HepG2 (cell line): ENCODE data around the gene ELL. TPM values are rescaled to one million over a fixed set of nuclear protein-coding genes. Genes with fewer than 3 reads are reported as not detected.

Experiments
- CHCHD3 ChIP-seq: sonication (generic); formaldehyde crosslinking; IDR thresholded peaks from 2 replicates; pipeline ENCODE4 v1.8.0; 2022; ENCODE audit warnings: mild to moderate bottlenecking, missing genetic modification reagents, moderate library complexity
- DMTF1 ChIP-seq: sonication (generic); formaldehyde crosslinking; IDR thresholded peaks from 2 replicates; pipeline ENCODE4 v1.4.0; 2020; ENCODE audit warnings: mild to moderate bottlenecking, missing genetic modification reagents
- KDM3A ChIP-seq: IDR thresholded peaks from 2 replicates; pipeline ENCODE4 v1.6.1; 2018; ENCODE audit warnings: low read depth, missing compliant biosample characterization
- LRRFIP1 ChIP-seq: sonication (generic); formaldehyde crosslinking; conservative IDR thresholded peaks from 2 replicates; pipeline ENCODE4 v1.4.0; 2020; ENCODE audit warnings: missing genetic modification reagents
- MAFF ChIP-seq: IDR thresholded peaks from 2 replicates; pipeline ENCODE4 v1.6.1; 2011; ENCODE audit warnings: low read depth, low read length, improper control_type of control experiment
- MAZ ChIP-seq, 2 experiments: sonication (generic) in 1 of 2; formaldehyde crosslinking in 1 of 2; IDR thresholded peaks; 2 replicates each; pipeline versions ENCODE4 v1.5.0 to v1.6.1; 2012 to 2020; ENCODE audit warnings: low read depth in 2 of 2, mild to moderate bottlenecking in 2 of 2, borderline replicate concordance in 1 of 2, improper control_type of control experiment in 1 of 2, low read length in 1 of 2, missing genetic modification reagents in 1 of 2, moderate library complexity in 1 of 2
- MEF2D ChIP-seq: sonication (generic); formaldehyde crosslinking; IDR thresholded peaks from 2 replicates; pipeline ENCODE4 v1.5.1; 2020; ENCODE audit warnings: mild to moderate bottlenecking, missing genetic modification reagents
- MTF2 ChIP-seq: sonication (generic); formaldehyde crosslinking; IDR thresholded peaks from 2 replicates; pipeline ENCODE4 v1.5.0; 2020; ENCODE audit warnings: missing genetic modification reagents, borderline replicate concordance
- NFIB ChIP-seq: sonication (generic); formaldehyde crosslinking; IDR thresholded peaks from 2 replicates; pipeline ENCODE4 v1.9.0; 2021; ENCODE audit warnings: missing genetic modification reagents, mild to moderate bottlenecking, borderline replicate concordance
- TBP ChIP-seq: sonication (generic); formaldehyde crosslinking; IDR thresholded peaks from 2 replicates; pipeline ENCODE4 v1.5.0; 2020; ENCODE audit warnings: missing genetic modification reagents
- TEAD3 ChIP-seq: optimal IDR thresholded peaks from 2 replicates; pipeline ENCODE3; 2016; ENCODE audit warnings: borderline replicate concordance
- ZFP91 ChIP-seq: sonication (generic); formaldehyde crosslinking; IDR thresholded peaks from 2 replicates; pipeline ENCODE4 v1.9.0; 2022; ENCODE audit warnings: missing genetic modification reagents, mild to moderate bottlenecking, borderline replicate concordance
- ZHX1 ChIP-seq: sonication (generic); formaldehyde crosslinking; IDR thresholded peaks from 2 replicates; pipeline ENCODE4 v1.8.1; 2022; ENCODE audit warnings: low read depth, mild to moderate bottlenecking, missing genetic modification reagents
- ZNF639 ChIP-seq: conservative IDR thresholded peaks from 2 replicates; pipeline ENCODE4 v1.6.1; 2018; ENCODE audit warnings: missing genetic modification reagents
- ZNF788 ChIP-seq: sonication (generic); formaldehyde crosslinking; IDR thresholded peaks from 2 replicates; pipeline ENCODE4 v1.5.0; 2020; ENCODE audit warnings: mild to moderate bottlenecking, missing genetic modification reagents, borderline replicate concordance
- polyA plus RNA-seq, 8 experiments: library from polyadenylated mRNA; depleted of rRNA in 3 of 8; stranded (reverse) in 7 of 8; unstranded in 1 of 8; fragments of >200 nt; fragmentation: Illumina TruSeq in 4 of 8; extraction: Trizol in 4 of 8; gene quantifications; 2 replicates each; pipeline versions ENCODE4 v1.2.1 to v1.2.3, GENCODE V29; 2011 to 2016; ENCODE audit warnings: low read depth in 4 of 8, missing spikeins in 1 of 8, mixed read lengths in 1 of 8; ENCODE audit not compliant: insufficient read depth in 1 of 8
- total RNA-seq, 5 experiments: library from RNA; depleted of rRNA; stranded (reverse); fragments of >200 nt; fragmentation: Illumina TruSeq; extraction: Trizol; gene quantifications; 2 replicates each; pipeline ENCODE4 v1.2.3, GENCODE V29; 2016; ENCODE audit warnings: low read depth in 1 of 5

The ELL gene
- total and polyA plus RNA-seq, 2 of the 13 experiments (the other 11 are each of a cell fraction or from before 2014, with no cell fraction given): 3.7 to 5.4 TPM

- TF ChIP-seq NFIB (CRISPR knock-in tag) (no peak), ZFP91 (CRISPR knock-in tag) (peak; percentile 62; the same call in 1 of the 2 replicates), ZHX1 (CRISPR knock-in tag) (no peak), TEAD3 (no peak), LRRFIP1 (CRISPR knock-in tag) (no peak), ZNF788 (no peak), ZNF639 (CRISPR knock-in tag) (peak; percentile 95), MAZ (IDR thresholded peaks at IDR 0.05; ENCODE audit: borderline replicate concordance, low read depth, low read length) (peak; percentile 65; the same call in 1 of the 2 replicates), MAZ (CRISPR knock-in tag; IDR thresholded peaks at IDR 0.05; ENCODE audit: low read depth) (no peak; the same call in 1 of the 2 replicates), TBP (no peak), CHCHD3 (peak; percentile 72; the same call in 1 of the 2 replicates), KDM3A (CRISPR knock-in tag) (peak; percentile 50), MAFF (no peak), MTF2 (CRISPR knock-in tag) (no peak), MEF2D (CRISPR knock-in tag) (no peak), DMTF1 (CRISPR knock-in tag) (no peak)
Observed at GRCh38 chr19:18417250-18418028, 104.4 kb downstream of the ELL start (continued).
